GM10248 (cell line): Measurements from ENCODE around the gene KCNMA1.

Experiments
- CTCF ChIA-PET: fragments of 300-600 bp; sonication (Branson Sonifier 250); formaldehyde crosslinking; extraction: SDS; loops from one replicate; lab custom pipeline; 2021; ENCODE audit warnings: antibody characterized with exemption; lab: Yijun Ruan, JAX
- POLR2A ChIA-PET: fragments of 350-650 bp; sonication (Branson Sonifier 250); formaldehyde crosslinking; extraction: SDS; loops from one replicate; lab custom pipeline; 2020; ENCODE audit warnings: antibody characterized with exemption; lab: Yijun Ruan, JAX
- DNase-seq: peaks from one replicate; pipeline ENCODE4 v3.0.0; 2012; ENCODE audit errors: extremely low spot score
- TF ChIP-seq, protein P1 (sequence below): IDR thresholded peaks from 2 replicates; pipeline ENCODE4 v1.5.1; 2012; ENCODE audit warnings: mild to moderate bottlenecking, low read depth; ENCODE audit errors: extremely low read depth, missing control alignments, control extremely low read depth

KCNMA1 gene

DNA sequence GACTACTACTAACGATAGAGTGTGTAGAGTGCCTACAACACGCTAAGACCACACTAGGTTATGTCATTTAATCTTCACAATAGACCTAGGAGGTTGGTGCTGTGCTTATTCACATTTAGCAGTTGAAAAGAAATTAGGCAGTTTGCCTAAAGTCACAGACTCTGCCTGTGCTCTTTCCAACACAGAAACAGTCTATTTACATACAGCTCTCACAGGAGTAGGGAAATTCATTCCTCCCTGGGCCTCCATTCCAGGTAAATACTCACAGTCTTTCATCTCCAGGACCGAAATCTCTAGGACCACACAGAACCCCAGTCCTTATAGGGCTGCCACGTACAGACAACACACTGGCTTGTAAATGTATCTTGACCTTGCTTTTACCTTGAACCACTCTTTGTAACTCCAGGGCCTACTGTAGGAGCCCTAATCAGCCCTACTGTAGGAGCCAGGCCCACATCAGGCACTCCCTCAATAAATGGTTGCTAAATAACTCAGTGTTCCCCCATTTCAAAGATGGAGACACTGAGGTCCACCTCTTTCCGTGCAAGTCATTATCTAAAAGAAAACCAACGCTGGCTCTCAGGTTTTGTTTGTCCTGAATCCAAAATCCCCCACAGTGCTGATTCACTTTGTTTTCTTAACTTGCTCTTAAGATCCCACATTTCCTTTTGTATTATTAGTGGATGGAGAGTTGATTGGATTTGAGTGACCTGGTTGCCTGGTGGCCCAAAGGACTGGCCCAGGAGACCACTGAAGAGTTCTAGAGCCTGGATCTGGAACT is 146.9 kb downstream of the KCNMA1 start:
- ChIA-PET POLR2A (no interaction called here), CTCF (interaction anchor here (1.6 kb wide), 1 partner anchor 12 kb away, joined by 5 read pairs; no protein-coding TSS in a partner anchor)
- no peak for DNase-seq
- TF ChIP-seq, protein P1, sequence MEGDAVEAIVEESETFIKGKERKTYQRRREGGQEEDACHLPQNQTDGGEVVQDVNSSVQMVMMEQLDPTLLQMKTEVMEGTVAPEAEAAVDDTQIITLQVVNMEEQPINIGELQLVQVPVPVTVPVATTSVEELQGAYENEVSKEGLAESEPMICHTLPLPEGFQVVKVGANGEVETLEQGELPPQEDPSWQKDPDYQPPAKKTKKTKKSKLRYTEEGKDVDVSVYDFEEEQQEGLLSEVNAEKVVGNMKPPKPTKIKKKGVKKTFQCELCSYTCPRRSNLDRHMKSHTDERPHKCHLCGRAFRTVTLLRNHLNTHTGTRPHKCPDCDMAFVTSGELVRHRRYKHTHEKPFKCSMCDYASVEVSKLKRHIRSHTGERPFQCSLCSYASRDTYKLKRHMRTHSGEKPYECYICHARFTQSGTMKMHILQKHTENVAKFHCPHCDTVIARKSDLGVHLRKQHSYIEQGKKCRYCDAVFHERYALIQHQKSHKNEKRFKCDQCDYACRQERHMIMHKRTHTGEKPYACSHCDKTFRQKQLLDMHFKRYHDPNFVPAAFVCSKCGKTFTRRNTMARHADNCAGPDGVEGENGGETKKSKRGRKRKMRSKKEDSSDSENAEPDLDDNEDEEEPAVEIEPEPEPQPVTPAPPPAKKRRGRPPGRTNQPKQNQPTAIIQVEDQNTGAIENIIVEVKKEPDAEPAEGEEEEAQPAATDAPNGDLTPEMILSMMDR, result no peak

DNA sequence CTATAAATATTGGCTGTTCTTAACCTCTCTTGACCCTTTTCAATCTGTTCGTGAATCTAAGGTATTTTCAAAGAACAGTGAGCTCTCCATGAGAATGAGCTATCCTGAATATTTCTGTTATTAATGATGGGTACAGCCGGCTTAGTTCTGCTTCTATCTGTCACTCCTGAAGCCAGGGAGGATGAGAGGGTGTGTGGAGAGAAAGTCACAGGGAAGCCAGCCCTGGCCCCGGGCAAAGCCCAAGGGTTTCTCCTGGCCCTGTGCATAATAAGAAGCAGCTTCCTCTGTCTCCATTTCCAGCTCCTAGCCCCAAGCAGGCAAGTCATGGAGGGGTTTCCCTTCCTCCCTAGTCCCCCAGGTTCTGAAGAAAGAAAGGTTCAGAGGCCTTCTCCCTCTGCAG is 151.1 kb downstream of the KCNMA1 start:
- ChIA-PET CTCF (interaction anchor here (1.2 to 2.2 kb wide), 4 partner anchors 11 to 156 kb away, joined by 3 to 7 read pairs (median 4); no protein-coding TSS in a partner anchor), POLR2A (no interaction called here)
- DNase-seq, result no peak
- TF ChIP-seq, protein P1, result no peak

DNA sequence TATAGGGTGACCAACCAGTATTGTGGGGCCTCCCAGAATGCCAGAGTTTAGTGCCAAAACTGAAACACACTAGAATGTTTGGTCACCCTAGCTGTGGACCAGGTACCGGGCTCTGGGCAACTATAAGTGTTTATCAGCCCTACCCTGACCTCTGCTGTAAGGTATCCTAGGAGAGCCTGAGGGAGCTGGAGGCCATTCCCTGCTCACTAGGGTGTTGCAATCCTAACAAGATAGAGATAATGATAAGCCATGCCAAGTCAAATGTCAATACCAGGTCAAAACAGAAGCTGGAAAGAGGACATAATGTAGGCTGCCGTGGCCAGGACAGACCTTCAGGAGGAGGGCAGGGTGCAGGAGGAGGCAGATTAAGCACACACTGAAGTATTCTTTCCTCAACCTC is 151.8 kb downstream of the KCNMA1 start:
- ChIA-PET POLR2A (no interaction called here), CTCF (interaction anchor here (1.2 to 2.2 kb wide), 4 partner anchors 11 to 312 kb away, joined by 3 to 7 read pairs (median 4); no protein-coding TSS in a partner anchor)
- TF ChIP-seq, protein P1, result no peak
- DNase-seq, result no peak

DNA sequence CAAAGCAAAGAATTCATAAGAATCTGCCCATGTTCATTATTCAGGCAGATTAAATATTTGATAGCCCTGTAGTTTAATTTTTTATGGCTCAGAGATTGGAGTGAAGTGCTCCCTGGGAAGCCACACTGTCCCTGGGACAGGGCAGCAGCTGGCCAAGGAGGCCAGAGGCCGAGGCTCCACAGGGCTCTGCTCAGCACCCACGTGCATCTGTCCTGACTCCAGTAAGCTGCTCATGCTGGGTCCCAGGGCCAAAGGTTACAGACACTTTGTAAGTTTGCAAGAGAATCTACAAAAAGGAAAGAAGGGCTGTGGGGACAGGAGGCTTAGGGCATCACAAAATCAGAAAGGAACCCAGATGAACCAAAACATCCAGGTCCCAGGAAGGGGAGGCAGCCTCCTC is 155.5 kb downstream of the KCNMA1 start:
- TF ChIP-seq, protein P1, result no peak

DNA sequence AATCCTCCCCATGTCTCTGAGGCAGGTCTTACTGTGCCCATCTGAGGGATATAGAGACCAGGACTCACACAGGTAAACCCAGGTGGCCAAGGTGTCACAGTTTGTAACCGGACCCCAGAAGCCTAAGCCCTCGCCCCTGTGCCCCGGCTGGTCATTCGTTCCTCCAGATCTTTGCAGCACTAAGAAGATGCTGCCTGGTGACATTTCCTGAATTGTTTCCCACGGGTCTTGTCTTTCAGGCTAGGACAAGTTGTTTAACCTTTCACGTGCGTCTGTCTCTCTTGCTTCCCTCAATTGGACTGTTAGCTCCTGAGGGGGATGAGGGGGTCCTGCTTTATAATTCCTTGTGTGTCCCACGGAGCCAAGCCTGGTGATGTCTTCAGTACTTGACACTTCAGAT is 158.0 kb downstream of the KCNMA1 start:
- POLR2A ChIA-PET, result no interaction called here
- CTCF ChIA-PET, result interaction anchor here (1.4 kb wide), 1 partner anchor 13 kb away, joined by 5 read pairs; no protein-coding TSS in a partner anchor
- TF ChIP-seq, protein P1, result no peak
- no peak for DNase-seq

More for the DNA sequence above, 155.5 kb downstream of the KCNMA1 start:
- CTCF ChIA-PET, result interaction anchor here (0.9 to 1.1 kb wide), 2 partner anchors 12 to 229 kb away, joined by 3 read pairs; no protein-coding TSS in a partner anchor
- DNase-seq, result no peak
- POLR2A ChIA-PET, result no interaction called here

DNA sequence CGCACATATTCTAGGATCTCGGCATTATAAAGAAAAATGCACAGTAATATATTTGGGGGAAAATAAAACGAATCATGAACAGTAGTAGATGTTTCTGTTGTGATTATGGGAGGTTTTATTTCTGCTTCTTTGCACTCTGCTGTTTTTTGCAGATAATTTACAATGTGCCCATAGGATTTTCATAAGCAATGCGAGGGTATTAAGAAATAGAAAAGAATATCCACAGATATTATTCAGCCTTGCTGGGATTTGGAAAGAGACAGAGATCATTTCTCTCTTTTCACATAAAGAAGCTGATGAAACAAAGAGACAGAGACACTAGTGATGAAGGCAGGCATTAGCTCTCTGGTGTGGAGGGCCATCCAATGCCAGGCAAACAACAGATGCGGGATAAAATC is 158.6 kb downstream of the KCNMA1 start:
- POLR2A ChIA-PET, result no interaction called here
- TF ChIP-seq, protein P1, result no peak
- CTCF ChIA-PET, result no interaction called here
- DNase-seq, result no peak
